ENCODE results near the gene PCDHA1. TPM values are rescaled to one million over a fixed set of nuclear protein-coding genes. Genes with fewer than 3 reads are reported as not detected.

The PCDHA1 gene
- total RNA-seq, 1 experiment from 2014 or later, result not detected

DNA sequence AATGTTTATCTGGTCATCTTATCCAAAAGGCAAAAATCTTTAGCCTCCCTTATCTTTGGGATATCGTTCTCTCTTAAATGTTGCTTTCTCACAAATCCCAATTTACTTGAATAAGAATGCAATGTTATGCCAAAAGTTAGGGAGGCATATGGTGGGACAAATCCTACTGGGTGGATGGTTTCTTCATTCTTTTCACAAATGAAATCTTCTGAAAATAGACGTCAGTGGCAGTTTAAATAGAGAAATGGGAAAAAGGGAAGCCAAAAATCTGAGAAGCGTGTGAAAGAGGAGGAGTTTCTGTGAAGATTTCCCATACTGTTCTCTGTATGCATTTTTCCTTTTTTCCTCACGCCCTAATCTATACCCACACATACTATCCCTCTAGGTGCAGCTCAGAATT is 137.7 kb downstream of the PCDHA1 start:
- Histone ChIP-seq H3K27me3 (replicated peaks; ENCODE audit: control insufficient read depth, insufficient read depth, low read length) (no peaks in the 10 kb centered on the region), H3K4me1 (no peaks in the 10 kb centered on the region), H3K9me3 (no peaks in the 10 kb centered on the region), H3K4me3 (ENCODE audit: low read depth, low read length) (no peak overlapping the region), H3K36me3 (ENCODE audit: control insufficient read depth, insufficient read depth, low read length) (no peaks in the 10 kb centered on the region)
- intact Hi-C loops (cut with micrococcal nuclease; ENCODE audit: unreplicated experiment), result no loop called here
- no peak for DNase-seq
- H3K27ac Mint-ChIP-seq (ENCODE audit: unreplicated experiment), result no peak overlapping the region
- CTCF ChIA-PET, result no interaction called here
- H3K36me3 Mint-ChIP-seq (ENCODE audit: insufficient read depth, unreplicated experiment), result no peaks in the 10 kb centered on the region
- no peaks in the 10 kb centered on the region for H3K4me1 Mint-ChIP-seq (ENCODE audit: low read depth, unreplicated experiment)
- BruUV-seq (replicated peaks), result no TSS peak
- no peaks in the 10 kb centered on the region for H3K27me3 Mint-ChIP-seq (ENCODE audit: insufficient read depth, unreplicated experiment)
- H3K4me3 Mint-ChIP-seq (ENCODE audit: unreplicated experiment), result no peak overlapping the region
- TF ChIP-seq, protein P1, sequence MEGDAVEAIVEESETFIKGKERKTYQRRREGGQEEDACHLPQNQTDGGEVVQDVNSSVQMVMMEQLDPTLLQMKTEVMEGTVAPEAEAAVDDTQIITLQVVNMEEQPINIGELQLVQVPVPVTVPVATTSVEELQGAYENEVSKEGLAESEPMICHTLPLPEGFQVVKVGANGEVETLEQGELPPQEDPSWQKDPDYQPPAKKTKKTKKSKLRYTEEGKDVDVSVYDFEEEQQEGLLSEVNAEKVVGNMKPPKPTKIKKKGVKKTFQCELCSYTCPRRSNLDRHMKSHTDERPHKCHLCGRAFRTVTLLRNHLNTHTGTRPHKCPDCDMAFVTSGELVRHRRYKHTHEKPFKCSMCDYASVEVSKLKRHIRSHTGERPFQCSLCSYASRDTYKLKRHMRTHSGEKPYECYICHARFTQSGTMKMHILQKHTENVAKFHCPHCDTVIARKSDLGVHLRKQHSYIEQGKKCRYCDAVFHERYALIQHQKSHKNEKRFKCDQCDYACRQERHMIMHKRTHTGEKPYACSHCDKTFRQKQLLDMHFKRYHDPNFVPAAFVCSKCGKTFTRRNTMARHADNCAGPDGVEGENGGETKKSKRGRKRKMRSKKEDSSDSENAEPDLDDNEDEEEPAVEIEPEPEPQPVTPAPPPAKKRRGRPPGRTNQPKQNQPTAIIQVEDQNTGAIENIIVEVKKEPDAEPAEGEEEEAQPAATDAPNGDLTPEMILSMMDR (IDR thresholded peaks at IDR 0.05; ENCODE audit: insufficient read depth in 1 of 2, low read depth in 1 of 2, low read length in 1 of 2, severe bottlenecking in 1 of 2, unreplicated experiment in 1 of 2), result no peak
- H3K9me3 Mint-ChIP-seq (ENCODE audit: unreplicated experiment), result no peaks in the 10 kb centered on the region
- POLR2A ChIA-PET, result no interaction called here

DNA sequence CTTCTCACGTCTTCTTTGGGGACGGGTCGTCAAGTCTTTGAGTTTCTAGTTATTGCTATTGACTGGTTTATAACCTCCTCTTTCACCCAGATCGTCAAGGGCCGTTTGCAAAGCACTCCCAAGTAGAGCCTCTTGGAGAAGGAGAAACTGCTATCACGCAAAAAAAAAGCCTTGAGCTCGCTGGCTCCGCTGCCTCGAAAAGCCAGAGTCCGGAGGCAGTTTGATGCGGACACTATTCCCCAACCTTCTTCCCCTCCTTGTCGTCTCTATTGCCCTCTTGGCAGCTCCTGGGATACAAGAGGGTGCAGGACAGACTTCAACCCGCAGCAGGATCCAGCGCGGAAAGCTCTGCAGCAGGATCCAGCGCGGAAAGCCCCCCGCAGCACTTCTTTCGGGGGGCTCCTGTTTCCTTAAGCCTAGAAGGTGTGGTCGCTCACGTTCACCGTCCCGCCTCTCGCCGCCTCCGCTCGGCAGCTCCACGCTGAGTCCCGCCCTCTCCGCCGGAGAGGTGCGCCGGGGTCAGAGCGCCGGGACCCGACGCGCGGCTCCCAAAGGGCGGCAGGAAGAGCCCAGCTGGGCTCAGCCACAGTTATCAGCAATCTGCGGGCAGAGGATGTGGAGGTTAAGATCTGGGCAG is 140.0 kb downstream of the PCDHA1 start, which contains the start of gene PCDHAC1:
TSS of gene PCDHAC1 (plus strand) at position 494 of the 637 bp plus-strand sequence. CDS start 594 bp downstream, outside the sequence.
- DNase-seq, result no peak
- intact Hi-C loops (cut with micrococcal nuclease; ENCODE audit: unreplicated experiment), result no loop called here
- H3K4me3 Mint-ChIP-seq (ENCODE audit: unreplicated experiment), result no peak within 1 kb of the TSS
- H3K27me3 Mint-ChIP-seq (ENCODE audit: insufficient read depth, unreplicated experiment), result no peaks in the 10 kb centered on the region
- TF ChIP-seq, protein P1 (IDR thresholded peaks at IDR 0.05; ENCODE audit: insufficient read depth in 1 of 2, low read depth in 1 of 2, low read length in 1 of 2, severe bottlenecking in 1 of 2, unreplicated experiment in 1 of 2), result no peak
- no peaks in the 10 kb centered on the region for H3K36me3 Mint-ChIP-seq (ENCODE audit: insufficient read depth, unreplicated experiment)
- no peaks in the 10 kb centered on the region for H3K4me1 Mint-ChIP-seq (ENCODE audit: low read depth, unreplicated experiment)
- no peaks in the 10 kb centered on the region for H3K9me3 Mint-ChIP-seq (ENCODE audit: unreplicated experiment)
- no peaks in the 10 kb centered on the region for H3K9me3 ChIP-seq
- no TSS peak for BruUV-seq (replicated peaks)
- H3K4me3 ChIP-seq (ENCODE audit: low read depth, low read length), result no peak within 1 kb of the TSS
- no peak within 1 kb of the TSS for H3K27ac Mint-ChIP-seq (ENCODE audit: unreplicated experiment)
- CTCF ChIA-PET, result no interaction called here
- no peaks in the 10 kb centered on the region for H3K36me3 ChIP-seq (ENCODE audit: control insufficient read depth, insufficient read depth, low read length)
- H3K4me1 ChIP-seq, result no peaks in the 10 kb centered on the region
- no peaks in the 10 kb centered on the region for H3K27me3 ChIP-seq (replicated peaks; ENCODE audit: control insufficient read depth, insufficient read depth, low read length)
- POLR2A ChIA-PET, result no interaction called here

DNA sequence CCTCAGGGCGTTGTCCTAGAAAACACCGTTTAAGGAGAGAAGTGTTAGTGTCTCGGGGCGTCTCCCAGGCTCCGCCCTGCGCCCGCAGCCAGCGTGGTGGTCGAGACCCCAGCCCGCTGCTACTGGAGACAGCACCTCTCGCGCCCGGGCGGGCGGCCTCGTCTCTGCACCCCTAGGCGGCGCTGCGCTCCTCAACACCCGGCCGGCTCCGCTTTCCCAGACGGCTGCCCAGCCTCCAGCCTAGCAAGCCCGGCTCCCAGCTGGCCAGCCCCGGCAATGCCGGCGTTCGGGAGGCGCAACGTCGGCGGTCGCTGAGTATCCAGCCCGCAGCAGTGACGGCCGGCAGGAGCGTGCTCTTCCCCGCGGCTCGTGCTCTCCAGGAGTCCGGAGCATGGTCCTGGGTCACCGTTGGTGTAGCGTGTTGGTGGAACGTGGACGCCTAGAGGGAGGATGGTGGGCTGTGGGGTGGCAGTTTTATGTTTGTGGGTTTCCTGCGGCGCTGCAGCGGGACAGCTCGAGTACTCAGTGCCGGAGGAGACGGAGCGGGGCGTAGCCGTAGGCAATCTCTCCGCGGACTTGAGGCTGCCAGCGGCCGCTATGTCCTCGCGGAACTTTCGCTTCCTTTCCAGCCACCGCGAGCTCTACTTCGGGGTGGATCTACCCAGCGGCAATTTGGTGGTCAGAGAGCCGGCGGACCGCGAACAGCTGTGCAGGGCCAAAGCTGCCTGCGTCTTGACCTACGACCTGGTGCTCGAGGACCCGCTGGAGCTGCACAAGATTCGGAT is 140.7 kb downstream of the PCDHA1 start:
- Mint-ChIP-seq H3K4me3 (ENCODE audit: unreplicated experiment) (no peak overlapping the region), H3K27me3 (ENCODE audit: insufficient read depth, unreplicated experiment) (no peaks in the 10 kb centered on the region), H3K9me3 (ENCODE audit: unreplicated experiment) (no peaks in the 10 kb centered on the region), H3K27ac (ENCODE audit: unreplicated experiment) (no peak overlapping the region), H3K4me1 (ENCODE audit: low read depth, unreplicated experiment) (no peaks in the 10 kb centered on the region), H3K36me3 (ENCODE audit: insufficient read depth, unreplicated experiment) (no peaks in the 10 kb centered on the region)
- POLR2A ChIA-PET, result no interaction called here
- no peak for DNase-seq
- no peak overlapping the region for H3K4me3 ChIP-seq (ENCODE audit: low read depth, low read length)
- CTCF ChIA-PET, result no interaction called here
- no peaks in the 10 kb centered on the region for H3K27me3 ChIP-seq (replicated peaks; ENCODE audit: control insufficient read depth, insufficient read depth, low read length)
- TF ChIP-seq, protein P1 (IDR thresholded peaks at IDR 0.05; ENCODE audit: insufficient read depth in 1 of 2, low read depth in 1 of 2, low read length in 1 of 2, severe bottlenecking in 1 of 2, unreplicated experiment in 1 of 2), result no peak
- H3K4me1 ChIP-seq, result no peaks in the 10 kb centered on the region
- H3K36me3 ChIP-seq (ENCODE audit: control insufficient read depth, insufficient read depth, low read length), result no peaks in the 10 kb centered on the region
- H3K9me3 ChIP-seq, result no peaks in the 10 kb centered on the region
- intact Hi-C loops (cut with micrococcal nuclease; ENCODE audit: unreplicated experiment), result no loop called here
- BruUV-seq (replicated peaks), result no TSS peak

Measured in Caco-2 (cell line).